HEK293 (cell line): Measurements from ENCODE around the gene MYD88.

Source experiments
- CTCF ChIP-seq: fragments of 450-650 bp; formaldehyde crosslinking; IDR thresholded peaks from 2 replicates; pipeline ENCODE4 v1.5.1; 2016; ENCODE audit warnings: missing biosample characterization, missing genetic modification characterization
- ZNF174 ChIP-seq: fragments of 450-650 bp; formaldehyde crosslinking; IDR thresholded peaks from 2 replicates; pipeline ENCODE4 v1.5.0; 2017; ENCODE audit warnings: missing biosample characterization, mild to moderate bottlenecking, missing genetic modification characterization
- ZNF639 ChIP-seq: fragments of 450-650 bp; formaldehyde crosslinking; IDR thresholded peaks from 2 replicates; pipeline ENCODE4 v1.5.1; 2016; ENCODE audit warnings: missing biosample characterization, missing genetic modification characterization

- no peak for TF ChIP-seq ZNF174 (tag by site-specific recombination)
- no peak for TF ChIP-seq CTCF (tag by site-specific recombination)
- TF ChIP-seq ZNF639 (tag by site-specific recombination): no peak
These were observed 38.0 kb upstream of the MYD88 start for GRCh38 chr3:38100498-38100897.
